ENCODE results near the gene KCNQ4. TPM values are rescaled to one million over a fixed set of nuclear protein-coding genes. Genes with fewer than 3 reads are reported as not detected.

The KCNQ4 gene
- total RNA-seq, 4 donors from 2014 or later: 0.28 to 1.6 (median 0.83) TPM

- no peak for ATAC-seq (ENCODE audit: low FRiP score)
- DNase-seq (ENCODE audit: low spot score): no peak
- no peak for TF ChIP-seq CTCF (IDR thresholded peaks at IDR 0.05)
These were observed 42.4 kb downstream of the KCNQ4 start for GRCh38 chr1:40825996-40826395.

GRCh38 chr1:40829631-40830245 lies 46.2 kb downstream of the KCNQ4 start:
- no peak for TF ChIP-seq CTCF (IDR thresholded peaks at IDR 0.05)
- ATAC-seq (ENCODE audit: low FRiP score) (no peak), DNase-seq (ENCODE audit: low spot score) (no peak)

- no peak for TF ChIP-seq CTCF (IDR thresholded peaks at IDR 0.05)
- DNase-seq (ENCODE audit: low spot score) (no peak), ATAC-seq (ENCODE audit: low FRiP score) (no peak)
These were observed 46.9 kb downstream of the KCNQ4 start for GRCh38 chr1:40830419-40830943.

GRCh38 chr1:40831001-40831732 lies 47.6 kb downstream of the KCNQ4 start:
- no peak for TF ChIP-seq CTCF (IDR thresholded peaks at IDR 0.05)
- DNase-seq (ENCODE audit: low spot score) (no peak), ATAC-seq (ENCODE audit: low FRiP score) (no peak)

GRCh38 chr1:40833979-40834378 lies 50.4 kb downstream of the KCNQ4 start:
- DNase-seq (ENCODE audit: low spot score) (no peak), ATAC-seq (ENCODE audit: low FRiP score) (no peak)
- no peak for TF ChIP-seq CTCF (IDR thresholded peaks at IDR 0.05)

GRCh38 chr1:40834968-40835545 lies 51.5 kb downstream of the KCNQ4 start:
- DNase-seq (ENCODE audit: low spot score) (no peak), ATAC-seq (ENCODE audit: low FRiP score) (no peak)
- no peak for TF ChIP-seq CTCF (IDR thresholded peaks at IDR 0.05)

Measured in omental fat pad (tissue), 4 donors.